OCI-LY1 (cell line): ENCODE results near the gene SPACA7.

ENCODE experiments used
- H2AFZ ChIP-seq: fragments of 200-600 bp; sonication (generic), shearing (Covaris generic); 2 replicates; pipeline ENCODE4 v1.6.0; 2014; ENCODE audit warnings: antibody characterized with exemption, mild to moderate bottlenecking, low read length
- H3F3A ChIP-seq: fragments of 200-600 bp; sonication (generic), shearing (Covaris generic); 2 replicates; pipeline ENCODE4 v1.6.0; 2014; ENCODE audit warnings: mild to moderate bottlenecking, antibody characterized with exemption, low read length, moderate library complexity; ENCODE audit not compliant: insufficient read depth
- H3K27ac ChIP-seq: fragments of 200-600 bp; sonication (generic); 2 replicates; pipeline ENCODE4 v1.5.1; 2014; ENCODE audit warnings: low read length, mixed run types, mild to moderate bottlenecking, low read depth; ENCODE audit not compliant: poor library complexity, severe bottlenecking
- H3K27me3 ChIP-seq: fragments of 200-600 bp; sonication (generic); 2 replicates; pipeline ENCODE4 v1.6.0; 2014; ENCODE audit warnings: antibody characterized with exemption, mild to moderate bottlenecking, low read length, moderate library complexity; ENCODE audit not compliant: insufficient read depth
- H3K36me3 ChIP-seq: fragments of 200-600 bp; sonication (generic); 2 replicates; pipeline ENCODE4 v1.6.1; 2014; ENCODE audit warnings: mild to moderate bottlenecking, antibody characterized with exemption, low read length, moderate library complexity, mixed read lengths; ENCODE audit not compliant: insufficient read depth
- H3K4me1 ChIP-seq: fragments of 200-600 bp; sonication (generic); 2 replicates; pipeline ENCODE4 v1.5.1; 2014; ENCODE audit warnings: mild to moderate bottlenecking, low read length, moderate library complexity; ENCODE audit not compliant: insufficient read depth, severe bottlenecking
- H3K4me2 ChIP-seq: fragments of 200-600 bp; sonication (generic), shearing (Covaris generic); 2 replicates; pipeline ENCODE4 v1.6.1; 2014; ENCODE audit warnings: low read length
- H3K4me3 ChIP-seq: fragments of 200-600 bp; sonication (generic); 2 replicates; pipeline ENCODE4 v1.5.1; 2014; ENCODE audit warnings: low read length, low read depth, mild to moderate bottlenecking, mixed read lengths; ENCODE audit not compliant: poor library complexity, severe bottlenecking
- H3K79me2 ChIP-seq: fragments of 200-600 bp; shearing (Covaris generic); 2 replicates; pipeline ENCODE4 v1.6.1; 2016; ENCODE audit warnings: mixed run types, low read length, mixed read lengths; ENCODE audit not compliant: insufficient read depth
- H3K9ac ChIP-seq: fragments of 200-600 bp; sonication (generic), shearing (Covaris generic); 2 replicates; pipeline ENCODE4 v1.6.1; 2014; ENCODE audit warnings: mild to moderate bottlenecking, low read length, mixed read lengths
- H3K9me2 ChIP-seq: fragments of 200-600 bp; sonication (generic), shearing (Covaris generic); 2 replicates; pipeline ENCODE4 v1.6.1; 2014; ENCODE audit warnings: low read depth, mild to moderate bottlenecking, low read length, mixed read lengths
- H3K9me3 ChIP-seq: fragments of 200-600 bp; shearing (Covaris generic); 2 replicates; pipeline ENCODE4 v1.6.1; 2014; ENCODE audit warnings: low read length, mixed read lengths
- H4K20me1 ChIP-seq: fragments of 200-600 bp; sonication (generic), shearing (Covaris generic); 2 replicates; pipeline ENCODE4 v1.6.0; 2016; ENCODE audit warnings: mild to moderate bottlenecking, low read length; ENCODE audit not compliant: insufficient read depth
- CTCF ChIP-seq: fragments of 200-600 bp; sonication (generic), shearing (Covaris generic); IDR thresholded peaks from 2 replicates; pipeline ENCODE4 v1.5.1; 2017; ENCODE audit warnings: mild to moderate bottlenecking, antibody characterized with exemption, low read length, moderate library complexity, mixed read lengths
- EZH2 ChIP-seq: fragments of 200-600 bp; sonication (generic), shearing (Covaris generic); IDR thresholded peaks from 2 replicates; pipeline ENCODE4 v1.8.0; 2017; ENCODE audit warnings: borderline replicate concordance, mixed run types, mild to moderate bottlenecking, antibody characterized with exemption, low read length, moderate library complexity, mixed read lengths

SPACA7 gene

GRCh38 chr13:112362021-112362420, 14.1 kb upstream of the SPACA7 start:
- Histone ChIP-seq H3K9me2 (no peaks in the 10 kb centered on the region), H3K4me3 (no peak overlapping the region), H3K27ac (no peak overlapping the region), H2AFZ (no peak overlapping the region), H3K9ac (no peak overlapping the region), H3K9me3 (0 out of 2 replicates have a peak, but pooled peaks cover 4% of the 10 kb centered on the region), H3K4me1 (no peaks in the 10 kb centered on the region), H4K20me1 (no peaks in the 10 kb centered on the region), H3K4me2 (no peak overlapping the region), H3K27me3 (no peaks in the 10 kb centered on the region; the same call in 1 of the 2 replicates), H3F3A (no peaks in the 10 kb centered on the region), H3K79me2 (no peaks in the 10 kb centered on the region), H3K36me3 (no peaks in the 10 kb centered on the region)
- TF ChIP-seq EZH2, result no peak
- TF ChIP-seq CTCF, result no peak

GRCh38 chr13:112363867-112364528, 12.2 kb upstream of the SPACA7 start:
- H3K79me2 ChIP-seq, result no peaks in the 10 kb centered on the region
- H3K4me2 ChIP-seq, result no peak overlapping the region
- TF ChIP-seq EZH2, result no peak
- no peak for TF ChIP-seq CTCF

GRCh38 chr13:112366907-112367646, 9.1 kb upstream of the SPACA7 start:
- Histone ChIP-seq H3K4me1 (no peaks in the 10 kb centered on the region), H2AFZ (no peak overlapping the region), H3K4me2 (no peak overlapping the region), H3K27ac (no peak overlapping the region), H3K9ac (no peak overlapping the region), H3K79me2 (no peaks in the 10 kb centered on the region), H3K4me3 (no peak overlapping the region), H3K9me3 (no peaks in the 10 kb centered on the region), H3F3A (no peaks in the 10 kb centered on the region), H3K36me3 (no peaks in the 10 kb centered on the region), H3K27me3 (no peaks in the 10 kb centered on the region), H3K9me2 (no peaks in the 10 kb centered on the region), H4K20me1 (no peaks in the 10 kb centered on the region)
- TF ChIP-seq EZH2 (no peak), CTCF (no peak)

More at GRCh38 chr13:112363867-112364528, 12.2 kb upstream of the SPACA7 start:
- Histone ChIP-seq H3K27ac (no peak overlapping the region), H3F3A (no peaks in the 10 kb centered on the region), H3K9me2 (no peaks in the 10 kb centered on the region), H3K36me3 (no peaks in the 10 kb centered on the region), H3K27me3 (no peaks in the 10 kb centered on the region), H3K9me3 (0 out of 2 replicates have a peak, but pooled peaks cover 4% of the 10 kb centered on the region), H2AFZ (no peak overlapping the region), H3K9ac (no peak overlapping the region), H4K20me1 (no peaks in the 10 kb centered on the region), H3K4me1 (no peaks in the 10 kb centered on the region), H3K4me3 (no peak overlapping the region)
